ENCODE data around the gene EMX2. TPM values are rescaled to one million over a fixed set of nuclear protein-coding genes. Genes with fewer than 3 reads are reported as not detected.

The EMX2 gene
- total and polyA plus RNA-seq, 2 donors (not counting 3 experiments of a cell fraction or from before 2014, with no cell fraction given), result not detected

- Histone ChIP-seq H3K27ac (ENCODE audit: insufficient read depth, low read depth, low read length) (no peak overlapping the region), H4K20me1 (replicated peaks; ENCODE audit: control insufficient read depth, extremely low read depth, insufficient read depth, low read length) (no peaks in the 10 kb centered on the region), H3K9me1 (replicated peaks; ENCODE audit: control insufficient read depth, extremely low read depth, insufficient read depth, low read length) (no peaks in the 10 kb centered on the region), H3K9ac (replicated peaks; ENCODE audit: extremely low read depth, insufficient read depth, low read length) (no peak overlapping the region), H3K36me3 (ENCODE audit: control insufficient read depth in 2 of 2, extremely low read depth in 1 of 2, insufficient read depth in 2 of 2, low read length in 2 of 2) (no peaks in the 10 kb centered on the region), H3K9me3 (replicated peaks; ENCODE audit: control insufficient read depth, insufficient read depth, low read length) (no peaks in the 10 kb centered on the region), H3K4me3 (replicated peaks in 1 of 3; ENCODE audit: insufficient read depth in 1 of 3, low read depth in 1 of 3, low read length in 3 of 3) (no peak overlapping the region), H3K4me1 (ENCODE audit: control insufficient read depth, extremely low read depth, insufficient read depth, low read length) (peaks cover 2% of the 10 kb centered on the region), H3K4me2 (ENCODE audit: insufficient read depth, low read length) (no peak overlapping the region), H3K79me2 (ENCODE audit: control insufficient read depth, insufficient read depth, low read length) (no peaks in the 10 kb centered on the region), H2AFZ (ENCODE audit: low read depth, low read length) (no peak overlapping the region), H3K27me3 (ENCODE audit: control insufficient read depth in 2 of 2, insufficient read depth in 2 of 2, low read length in 2 of 2) (peaks cover 90 to 97% of the 10 kb centered on the region in 2 experiments)
- FAIRE-seq, result no peak
- no peak for DNase-seq (ENCODE audit: low read depth, low spot score)
- CTCF ChIA-PET, result interaction anchor here (1.0 to 2.5 kb wide), 3 partner anchors 8 to 329 kb away, joined by 3 to 8 read pairs (median 3); no protein-coding TSS in a partner anchor
- BruUV-seq (replicated peaks), result no TSS peak
- POLR2A ChIA-PET, result no interaction called here
- TF ChIP-seq EZH2 (IDR thresholded peaks at IDR 0.05; ENCODE audit: borderline replicate concordance, low read depth, low read length, severe bottlenecking) (peak; percentile 97), GATA2 (IDR thresholded peaks at IDR 0.05; ENCODE audit: insufficient read depth, insufficient read length, low read depth, low read length) (no peak), MAX (IDR thresholded peaks at IDR 0.05; ENCODE audit: insufficient read depth, insufficient read length) (no peak)
- dilution Hi-C loops (cut with MboI; ENCODE audit: extremely low pct_ligation_motif_present, low sequenced_read_pairs) (no loop called here), intact Hi-C loops (cut with micrococcal nuclease) (loop anchor here (2.0 kb wide), 1 partner anchor 501 kb away; the partner anchor contains the start of gene RAB11FIP2)
Observed at GRCh38 chr10:117545141-117546019, 2.8 kb downstream of the EMX2 start.

GRCh38 chr10:117546020-117546580 lies 3.6 kb downstream of the EMX2 start:
- TF ChIP-seq EZH2 (IDR thresholded peaks at IDR 0.05; ENCODE audit: borderline replicate concordance, low read depth, low read length, severe bottlenecking), result peak; percentile 81
- no peak for TF ChIP-seq POLR2A (IDR thresholded peaks at IDR 0.05; ENCODE audit: low read depth, low read length)
- no peak overlapping the region for H3K4me3 ChIP-seq (replicated peaks in 1 of 3; ENCODE audit: insufficient read depth in 1 of 3, low read depth in 1 of 3, low read length in 3 of 3)
- intact Hi-C loops (cut with micrococcal nuclease), result no loop called here
- H3K27ac ChIP-seq (ENCODE audit: insufficient read depth, low read depth, low read length), result no peak overlapping the region
- H3K27me3 ChIP-seq (ENCODE audit: control insufficient read depth in 2 of 2, insufficient read depth in 2 of 2, low read length in 2 of 2), result peaks cover 88 to 97% of the 10 kb centered on the region in 2 experiments
- H2AFZ ChIP-seq (ENCODE audit: low read depth, low read length), result no peak overlapping the region
- H3K36me3 ChIP-seq (ENCODE audit: control insufficient read depth in 2 of 2, extremely low read depth in 1 of 2, insufficient read depth in 2 of 2, low read length in 2 of 2), result no peaks in the 10 kb centered on the region
- POLR2A ChIA-PET, result no interaction called here
- H4K20me1 ChIP-seq (replicated peaks; ENCODE audit: control insufficient read depth, extremely low read depth, insufficient read depth, low read length), result no peaks in the 10 kb centered on the region
- H3K9ac ChIP-seq (replicated peaks; ENCODE audit: extremely low read depth, insufficient read depth, low read length), result no peak overlapping the region
- no peak for DNase-seq (ENCODE audit: low read depth, low spot score)
- FAIRE-seq, result no peak
- H3K9me3 ChIP-seq (replicated peaks; ENCODE audit: control insufficient read depth, insufficient read depth, low read length), result no peaks in the 10 kb centered on the region
- no peak overlapping the region for H3K4me2 ChIP-seq (ENCODE audit: insufficient read depth, low read length)
- dilution Hi-C loops (cut with MboI; ENCODE audit: extremely low pct_ligation_motif_present, low sequenced_read_pairs), result no loop called here
- H3K9me1 ChIP-seq (replicated peaks; ENCODE audit: control insufficient read depth, extremely low read depth, insufficient read depth, low read length), result no peaks in the 10 kb centered on the region
- CTCF ChIA-PET, result interaction anchor here (1.0 to 2.5 kb wide), 3 partner anchors 9 to 330 kb away, joined by 3 to 8 read pairs (median 3); no protein-coding TSS in a partner anchor
- H3K4me1 ChIP-seq (ENCODE audit: control insufficient read depth, extremely low read depth, insufficient read depth, low read length), result peaks cover 2% of the 10 kb centered on the region
- no peaks in the 10 kb centered on the region for H3K79me2 ChIP-seq (ENCODE audit: control insufficient read depth, insufficient read depth, low read length)
- no TSS peak for BruUV-seq (replicated peaks)
